ENCODE results near the gene POLG.

Gene POLG

GRCh38 chr15:89370120-89370977, 35.7 kb upstream of the POLG start:
- DNase-seq (ENCODE audit: low read depth in 2 of 2): no peak

GRCh38 chr15:89369341-89369947, 34.8 kb upstream of the POLG start:
- no peak for DNase-seq (ENCODE audit: low read depth in 2 of 2)

- no peak for DNase-seq (ENCODE audit: low read depth in 2 of 2)
Observed at GRCh38 chr15:89368566-89369223, 34.1 kb upstream of the POLG start.

- no peak for DNase-seq (ENCODE audit: low read depth in 2 of 2)
Observed at GRCh38 chr15:89367485-89368451, 33.1 kb upstream of the POLG start.

GRCh38 chr15:89366656-89367393, 32.2 kb upstream of the POLG start:
- DNase-seq (ENCODE audit: low read depth in 2 of 2): no peak

- DNase-seq (ENCODE audit: low read depth in 2 of 2): no peak
Observed at GRCh38 chr15:89365462-89366065, 30.9 kb upstream of the POLG start.

- DNase-seq (ENCODE audit: low read depth in 2 of 2): no peak
Observed at GRCh38 chr15:89364741-89365450, 30.3 kb upstream of the POLG start.

GRCh38 chr15:89364341-89364740, 29.7 kb upstream of the POLG start:
- DNase-seq (ENCODE audit: low read depth in 2 of 2): no peak

GRCh38 chr15:89363770-89364169, 29.1 kb upstream of the POLG start:
- no peak for DNase-seq (ENCODE audit: low read depth in 2 of 2)

- DNase-seq (ENCODE audit: low read depth in 2 of 2): no peak
Observed at GRCh38 chr15:89363133-89363532, 28.5 kb upstream of the POLG start.

- DNase-seq (ENCODE audit: low read depth in 2 of 2): no peak
Observed at GRCh38 chr15:89362203-89363101, 27.8 kb upstream of the POLG start.

GRCh38 chr15:89361451-89362202, 27.0 kb upstream of the POLG start:
- no peak for DNase-seq (ENCODE audit: low read depth in 2 of 2)

- DNase-seq (ENCODE audit: low read depth in 2 of 2): no peak
Observed at GRCh38 chr15:89360294-89360971, 25.8 kb upstream of the POLG start.

GRCh38 chr15:89359471-89360293, 25.1 kb upstream of the POLG start:
- no peak for DNase-seq (ENCODE audit: low read depth in 2 of 2)

GRCh38 chr15:89358755-89359439, 24.3 kb upstream of the POLG start:
- DNase-seq (ENCODE audit: low read depth in 2 of 2): peak; percentile 57

- DNase-seq (ENCODE audit: low read depth in 2 of 2): no peak
Observed at GRCh38 chr15:89358435-89358754, 23.8 kb upstream of the POLG start.

All from stimulated activated CD8-positive, alpha-beta memory T cell treated with anti-CD3 and anti-CD28 coated beads, Interleukin-15, amount 100 ng/mL, for 4 hours (primary cell).